Ascending aorta (tissue), 2 donors: ENCODE data around the gene PIP4K2B. TPM values are rescaled to one million over a fixed set of nuclear protein-coding genes. Genes with fewer than 3 reads are reported as not detected.

ENCODE experiments used
- DNase-seq, 2 donors: peaks; one replicate each; pipeline ENCODE4 v3.0.0-alpha.2; 2019; ENCODE audit warnings: low spot score in 2 of 2
- H3K27ac ChIP-seq, 2 donors: fragments of 200-600 bp; sonication (generic); one replicate each; pipeline ENCODE4 v1.5.1; 2016 to 2017; ENCODE audit warnings: mild to moderate bottlenecking in 1 of 2
- H3K27me3 ChIP-seq: fragments of 200-600 bp; sonication (generic); one replicate; pipeline ENCODE4 v1.5.1; 2017
- H3K36me3 ChIP-seq, 2 donors: fragments of 200-600 bp; sonication (generic); one replicate each; pipeline ENCODE4 v1.5.1; 2016
- H3K4me1 ChIP-seq, 2 donors: fragments of 200-600 bp; sonication (generic); one replicate each; pipeline ENCODE4 v1.5.1; 2016 to 2017; ENCODE audit warnings: mild to moderate bottlenecking in 1 of 2
- H3K4me3 ChIP-seq, 2 donors: fragments of 200-600 bp; sonication (generic); one replicate each; pipeline ENCODE4 v1.5.1; 2016 to 2017; ENCODE audit warnings: mild to moderate bottlenecking in 1 of 2
- H3K9me3 ChIP-seq, 2 donors: fragments of 200-600 bp; sonication (generic); one replicate each; pipeline ENCODE4 v1.5.1; 2016
- intact Hi-C: fragments of 100-400 bp; cut with DNase I; formaldehyde crosslinking; loops from one replicate; pipeline ENCODE4 v1.15.1; 2023
- total RNA-seq: library from RNA; depleted of rRNA; stranded (reverse); fragments of >200 nt; gene quantifications from one replicate; pipeline ENCODE4 v1.1.0, GENCODE V29; 2016
- TF ChIP-seq, protein P1 (sequence below), 3 experiments: fragments of 200-600 bp in 2 of 3; fragments of 450-650 bp in 1 of 3; sonication (generic) in 2 of 3; IDR thresholded peaks; one replicate each; pipeline ENCODE4 v1.5.1; 2016 to 2019; ENCODE audit warnings: antibody characterized with exemption in 3 of 3, mild to moderate bottlenecking in 1 of 3, moderate library complexity in 1 of 3

The PIP4K2B gene
- total RNA-seq, 1 donor from 2014 or later: 45.0 TPM

DNA sequence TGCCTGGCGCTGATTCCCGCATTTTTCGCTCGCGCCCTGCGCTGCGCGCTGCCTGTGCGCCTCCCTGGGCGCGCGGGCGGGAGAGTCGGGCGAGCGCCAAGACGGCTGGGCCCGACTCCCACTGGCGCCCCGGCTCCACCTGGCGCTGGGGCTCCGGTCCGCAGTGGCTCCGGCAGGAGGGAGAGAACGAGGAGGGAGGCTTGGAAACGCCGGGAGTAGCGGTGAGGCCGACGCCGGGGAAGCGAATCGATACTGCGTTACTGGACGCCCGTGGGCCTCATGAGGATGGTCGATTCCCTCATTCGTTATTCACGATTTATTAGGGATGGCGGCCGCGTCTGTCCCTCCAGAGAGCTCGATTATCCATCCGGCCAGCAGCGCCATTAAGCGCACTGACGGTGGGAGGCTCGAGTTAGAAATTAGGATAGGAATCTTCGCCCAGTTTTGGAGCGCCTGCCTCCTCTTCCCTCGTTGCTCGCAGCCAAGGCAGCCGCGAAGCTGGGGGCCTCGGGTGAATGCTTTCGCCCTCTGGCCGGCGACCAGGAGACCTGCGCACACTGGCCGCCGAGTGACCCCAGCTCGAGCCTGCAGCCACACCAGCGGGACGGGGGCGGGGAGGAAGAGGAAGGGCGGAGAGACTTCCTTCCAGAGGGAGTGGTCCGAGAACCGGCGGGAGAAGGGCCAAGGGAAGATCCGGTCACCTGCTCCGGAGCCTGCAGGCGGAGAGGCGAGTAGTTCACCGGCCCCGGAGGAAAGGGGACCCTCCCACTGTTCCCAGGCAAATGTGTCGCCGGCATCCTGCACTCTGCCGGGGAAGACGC lies 49.9 kb downstream of the PIP4K2B start:
- Histone ChIP-seq H3K9me3 (no peaks in the 10 kb centered on the region), H3K36me3 (peaks cover under 1 to 5% of the 10 kb centered on the region in 2 donors), H3K4me1 (peaks cover 3 to 41% of the 10 kb centered on the region in 2 donors), H3K27me3 (no peaks in the 10 kb centered on the region), H3K27ac (peak overlapping the region; percentile 88 to 89), H3K4me3 (peak overlapping the region; percentile 83 to 93)
- TF ChIP-seq, protein P1, sequence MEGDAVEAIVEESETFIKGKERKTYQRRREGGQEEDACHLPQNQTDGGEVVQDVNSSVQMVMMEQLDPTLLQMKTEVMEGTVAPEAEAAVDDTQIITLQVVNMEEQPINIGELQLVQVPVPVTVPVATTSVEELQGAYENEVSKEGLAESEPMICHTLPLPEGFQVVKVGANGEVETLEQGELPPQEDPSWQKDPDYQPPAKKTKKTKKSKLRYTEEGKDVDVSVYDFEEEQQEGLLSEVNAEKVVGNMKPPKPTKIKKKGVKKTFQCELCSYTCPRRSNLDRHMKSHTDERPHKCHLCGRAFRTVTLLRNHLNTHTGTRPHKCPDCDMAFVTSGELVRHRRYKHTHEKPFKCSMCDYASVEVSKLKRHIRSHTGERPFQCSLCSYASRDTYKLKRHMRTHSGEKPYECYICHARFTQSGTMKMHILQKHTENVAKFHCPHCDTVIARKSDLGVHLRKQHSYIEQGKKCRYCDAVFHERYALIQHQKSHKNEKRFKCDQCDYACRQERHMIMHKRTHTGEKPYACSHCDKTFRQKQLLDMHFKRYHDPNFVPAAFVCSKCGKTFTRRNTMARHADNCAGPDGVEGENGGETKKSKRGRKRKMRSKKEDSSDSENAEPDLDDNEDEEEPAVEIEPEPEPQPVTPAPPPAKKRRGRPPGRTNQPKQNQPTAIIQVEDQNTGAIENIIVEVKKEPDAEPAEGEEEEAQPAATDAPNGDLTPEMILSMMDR (IDR thresholded peaks at IDR 0.05): no peak
- DNase-seq: peak in 1 of 2 donors; percentile 89
- intact Hi-C loops: loop anchor here (2.0 to 5.0 kb wide), 2 partner anchors 47 to 72 kb away; no protein-coding TSS in a partner anchor

DNA sequence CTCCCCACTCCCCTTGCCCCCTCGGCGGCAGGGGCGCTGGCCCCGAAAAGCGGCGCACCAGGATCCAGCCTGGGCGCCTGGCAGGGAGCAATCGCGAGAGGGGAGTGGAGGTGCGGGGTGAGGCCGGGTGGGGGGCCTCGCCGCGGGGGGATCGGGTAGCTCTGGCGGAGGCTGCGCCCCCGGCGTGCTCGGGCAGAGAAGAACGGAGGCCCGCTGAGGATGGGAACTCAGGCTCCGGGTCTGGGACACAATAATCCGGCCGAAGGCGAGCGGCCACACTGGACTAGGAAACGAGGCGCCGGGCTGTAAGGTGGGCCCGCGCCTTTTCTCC lies 50.5 kb downstream of the PIP4K2B start:
- Histone ChIP-seq H3K27me3 (no peaks in the 10 kb centered on the region), H3K27ac (peak overlapping the region; percentile 88 to 89), H3K36me3 (no peaks in the 10 kb centered on the region), H3K4me3 (peak overlapping the region; percentile 83 to 93), H3K4me1 (peaks cover 3 to 35% of the 10 kb centered on the region in 2 donors), H3K9me3 (no peaks in the 10 kb centered on the region)
- intact Hi-C loops: loop anchor here (1.0 to 5.0 kb wide), 2 partner anchors 19 to 72 kb away; partner anchors contain the start of gene CISD3
- TF ChIP-seq, protein P1 (IDR thresholded peaks at IDR 0.05): no peak
- no peak for DNase-seq

DNA sequence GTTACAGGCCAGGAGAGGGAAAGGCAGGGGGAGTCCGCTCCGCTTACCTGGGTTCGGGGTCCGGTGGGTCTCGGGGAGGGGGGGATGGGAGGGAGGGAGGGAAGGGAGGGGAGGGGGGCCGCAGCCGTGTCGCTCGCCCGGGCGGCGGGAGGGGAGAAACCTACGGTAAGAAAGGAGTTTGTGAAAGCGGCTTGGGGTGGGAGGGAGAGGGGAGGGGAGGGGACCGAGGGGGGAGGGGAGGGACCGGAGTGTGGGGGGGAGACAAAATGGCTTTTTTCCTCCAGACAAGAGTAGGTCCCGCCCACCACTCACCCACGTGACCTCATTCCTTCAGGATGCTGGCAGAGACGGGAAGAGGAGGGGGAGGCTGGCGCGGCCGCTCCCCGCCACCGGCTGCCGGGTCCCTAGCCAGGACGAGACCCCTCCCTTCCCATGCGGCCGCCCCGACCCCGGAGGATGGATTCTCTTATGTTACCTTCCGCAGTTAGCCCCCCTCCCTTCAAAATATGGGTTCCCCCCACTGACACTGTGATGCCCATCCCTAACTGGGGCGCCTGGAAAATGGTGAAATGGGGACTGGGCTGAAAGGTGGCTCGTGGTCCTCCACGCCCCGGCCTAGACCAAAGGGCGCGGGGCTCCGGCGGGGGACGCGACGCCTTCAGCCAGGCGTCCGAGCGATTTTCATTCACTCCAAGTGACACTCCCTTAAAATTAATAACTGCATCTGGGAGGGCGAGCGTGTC lies 51.0 kb downstream of the PIP4K2B start, which contains the start of gene PCGF2:
TSS of gene PCGF2 (minus strand) at position 188 of the 743 bp plus-strand sequence. CDS start 7,934 bp downstream, outside the sequence.
- H3K4me1 ChIP-seq: peaks cover 3 to 33% of the 10 kb centered on the region in 2 donors
- no peaks in the 10 kb centered on the region for H3K36me3 ChIP-seq
- peak within 1 kb of the TSS; percentile 88 to 89 for H3K27ac ChIP-seq
- H3K4me3 ChIP-seq: peak within 1 kb of the TSS; percentile 83 to 93
- DNase-seq: peak; percentile 58 to 96
- H3K9me3 ChIP-seq: no peaks in the 10 kb centered on the region
- no peaks in the 10 kb centered on the region for H3K27me3 ChIP-seq
- intact Hi-C loops: loop anchor here (1.0 to 5.0 kb wide), 2 partner anchors 18 to 71 kb away; partner anchors contain the start of gene CISD3
- TF ChIP-seq, protein P1 (IDR thresholded peaks at IDR 0.05): no peak

DNA sequence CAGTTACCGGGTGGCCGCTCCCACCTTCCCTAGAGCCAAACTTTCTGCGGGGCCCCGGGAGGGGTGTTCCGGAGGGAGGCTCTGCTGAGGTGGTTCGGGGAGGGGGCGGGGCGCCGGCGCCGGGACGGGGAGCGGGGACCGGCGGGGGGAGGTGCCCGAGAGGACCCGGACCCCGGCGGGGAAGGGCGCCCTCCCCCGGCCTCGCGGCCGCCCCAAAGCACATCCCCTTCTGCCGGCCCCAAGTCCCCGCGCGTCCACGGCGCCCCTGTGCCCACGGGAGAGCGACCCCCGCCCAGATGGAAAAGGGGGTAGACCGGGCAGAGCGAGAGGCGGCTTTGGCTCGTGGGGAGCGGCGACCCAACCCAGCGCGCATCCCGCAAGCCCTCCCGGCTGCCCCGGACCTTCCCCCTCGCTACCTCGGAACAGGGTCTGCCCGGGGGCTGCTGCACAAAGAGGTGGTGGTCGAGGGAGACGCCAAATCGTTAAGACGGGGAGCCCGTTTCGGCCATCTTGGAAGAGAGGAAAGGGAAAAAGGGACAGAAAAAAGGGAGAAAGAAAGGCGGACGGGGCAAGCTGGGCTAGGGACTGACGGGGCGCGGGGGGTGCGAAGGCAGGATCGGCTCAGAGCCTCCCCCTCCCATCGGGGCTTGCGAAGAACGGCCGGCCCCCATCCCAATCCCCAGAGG lies 51.8 kb downstream of the PIP4K2B start:
- Histone ChIP-seq H3K36me3 (no peaks in the 10 kb centered on the region), H3K4me3 (peak overlapping the region; percentile 83 to 93), H3K27ac (peak overlapping the region; percentile 75 to 88), H3K27me3 (no peaks in the 10 kb centered on the region), H3K4me1 (peaks cover 3 to 36% of the 10 kb centered on the region in 2 donors), H3K9me3 (no peaks in the 10 kb centered on the region)
- TF ChIP-seq, protein P1 (IDR thresholded peaks at IDR 0.05): peak in 1 of 3 experiments; percentile 22
- intact Hi-C loops: loop anchor here (1.0 to 5.0 kb wide), 2 partner anchors 17 to 70 kb away; partner anchors contain the start of gene CISD3
- DNase-seq: no peak

DNA sequence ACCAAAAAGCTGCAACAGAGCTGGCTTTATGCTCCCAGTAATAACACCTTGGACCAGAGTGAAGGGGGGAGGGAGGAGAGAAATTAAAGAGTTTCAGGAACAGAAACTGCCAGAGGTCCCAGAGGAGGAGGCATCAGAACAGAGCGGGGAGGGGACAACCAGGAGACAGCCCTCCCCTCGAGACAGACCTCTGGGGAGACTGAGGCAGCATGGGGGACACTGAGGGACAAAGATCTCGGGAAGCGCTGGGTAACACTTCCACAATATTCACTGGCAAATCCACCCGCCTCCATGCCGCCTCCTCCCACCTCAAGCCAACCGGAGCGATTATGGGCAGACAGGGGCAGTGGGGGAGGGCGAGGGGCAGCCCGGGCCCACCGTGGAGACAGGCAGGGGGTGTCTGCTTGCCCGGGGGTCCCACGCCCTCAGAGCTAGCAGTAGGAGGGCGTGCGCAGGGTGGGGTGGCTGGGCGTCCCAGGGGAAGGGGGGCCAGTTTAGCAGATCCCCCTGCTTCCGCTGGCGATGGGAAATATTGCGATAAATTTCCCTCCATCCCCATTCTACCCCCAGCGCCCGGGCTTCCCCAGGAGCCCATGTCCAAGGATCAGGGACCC lies 52.4 kb downstream of the PIP4K2B start:
- peaks cover 3 to 42% of the 10 kb centered on the region in 2 donors for H3K4me1 ChIP-seq
- intact Hi-C loops: loop anchor here (5.0 kb wide), 1 partner anchor 70 kb away; no protein-coding TSS in a partner anchor
- peak in 1 of 2 donors; percentile 62 for DNase-seq

More for the DNA sequence above, 52.4 kb downstream of the PIP4K2B start:
- H3K27me3 ChIP-seq: no peaks in the 10 kb centered on the region
- TF ChIP-seq, protein P1 (IDR thresholded peaks at IDR 0.05): no peak
- no peaks in the 10 kb centered on the region for H3K36me3 ChIP-seq
- H3K9me3 ChIP-seq: no peaks in the 10 kb centered on the region
- H3K27ac ChIP-seq: peak overlapping the region; percentile 75 to 88
- peak overlapping the region; percentile 83 to 93 for H3K4me3 ChIP-seq
